Body of pancreas (tissue), 4 donors: ENCODE measurements around the gene ZC3HAV1.

Experiments used
- POLR2A ChIP-seq, 3 donors: fragments of 450-650 bp; IDR thresholded peaks; one replicate each; pipeline ENCODE4 v1.6.1; 2016; ENCODE audit warnings: antibody characterized with exemption in 3 of 3, mild to moderate bottlenecking in 2 of 3
- TF ChIP-seq, protein P1 (sequence below), 7 experiments: fragments of 450-650 bp in 4 of 7; fragments of 200-600 bp in 3 of 7; sonication (generic) in 3 of 7; IDR thresholded peaks; one replicate each; pipeline ENCODE4 v1.5.1; 2016 to 2019; ENCODE audit warnings: antibody characterized with exemption in 7 of 7

DNA sequence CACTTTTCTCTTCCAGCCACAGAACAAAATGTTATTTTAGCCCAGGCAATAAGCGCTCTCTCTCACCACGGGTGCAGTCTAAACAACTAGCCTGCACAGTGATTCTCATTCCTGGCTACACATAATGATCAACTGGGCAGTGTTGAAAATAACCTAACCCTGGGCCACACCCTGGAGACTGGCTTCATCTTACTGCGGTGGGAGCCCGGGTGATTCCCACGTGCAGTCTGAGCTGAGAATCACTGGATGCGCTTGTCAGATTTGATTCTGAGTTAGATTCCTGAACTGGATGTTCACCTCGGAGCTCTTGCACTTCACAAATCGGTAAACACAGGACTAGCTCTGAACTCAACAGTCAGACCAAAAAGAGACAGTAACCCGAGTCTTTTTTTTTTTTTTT is 14.9 kb downstream of the ZC3HAV1 start:
- no peak for TF ChIP-seq POLR2A (IDR thresholded peaks at IDR 0.05)
- TF ChIP-seq, protein P1, sequence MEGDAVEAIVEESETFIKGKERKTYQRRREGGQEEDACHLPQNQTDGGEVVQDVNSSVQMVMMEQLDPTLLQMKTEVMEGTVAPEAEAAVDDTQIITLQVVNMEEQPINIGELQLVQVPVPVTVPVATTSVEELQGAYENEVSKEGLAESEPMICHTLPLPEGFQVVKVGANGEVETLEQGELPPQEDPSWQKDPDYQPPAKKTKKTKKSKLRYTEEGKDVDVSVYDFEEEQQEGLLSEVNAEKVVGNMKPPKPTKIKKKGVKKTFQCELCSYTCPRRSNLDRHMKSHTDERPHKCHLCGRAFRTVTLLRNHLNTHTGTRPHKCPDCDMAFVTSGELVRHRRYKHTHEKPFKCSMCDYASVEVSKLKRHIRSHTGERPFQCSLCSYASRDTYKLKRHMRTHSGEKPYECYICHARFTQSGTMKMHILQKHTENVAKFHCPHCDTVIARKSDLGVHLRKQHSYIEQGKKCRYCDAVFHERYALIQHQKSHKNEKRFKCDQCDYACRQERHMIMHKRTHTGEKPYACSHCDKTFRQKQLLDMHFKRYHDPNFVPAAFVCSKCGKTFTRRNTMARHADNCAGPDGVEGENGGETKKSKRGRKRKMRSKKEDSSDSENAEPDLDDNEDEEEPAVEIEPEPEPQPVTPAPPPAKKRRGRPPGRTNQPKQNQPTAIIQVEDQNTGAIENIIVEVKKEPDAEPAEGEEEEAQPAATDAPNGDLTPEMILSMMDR (IDR thresholded peaks at IDR 0.05) = no peak
